Activated T-helper 1 cell treated with anti-CD3 and anti-CD28 coated beads, Interleukin-2, amount 50 U/mL, for 16 hours (primary cell): ENCODE data around the gene SHCBP1L.

Source experiments
- DNase-seq, 2 donors: peaks; one replicate each; pipeline ENCODE4 v3.0.0-alpha.2; 2020; ENCODE audit warnings: low read depth in 1 of 2, low spot score in 1 of 2

SHCBP1L gene

GRCh38 chr1:182897696-182898095 is 55.3 kb downstream of the SHCBP1L start:
- no peak for DNase-seq

GRCh38 chr1:182890927-182891610 is 61.9 kb downstream of the SHCBP1L start:
- DNase-seq: no peak

- DNase-seq: no peak
Observed at GRCh38 chr1:182889997-182890396, 63.0 kb downstream of the SHCBP1L start.

DNA sequence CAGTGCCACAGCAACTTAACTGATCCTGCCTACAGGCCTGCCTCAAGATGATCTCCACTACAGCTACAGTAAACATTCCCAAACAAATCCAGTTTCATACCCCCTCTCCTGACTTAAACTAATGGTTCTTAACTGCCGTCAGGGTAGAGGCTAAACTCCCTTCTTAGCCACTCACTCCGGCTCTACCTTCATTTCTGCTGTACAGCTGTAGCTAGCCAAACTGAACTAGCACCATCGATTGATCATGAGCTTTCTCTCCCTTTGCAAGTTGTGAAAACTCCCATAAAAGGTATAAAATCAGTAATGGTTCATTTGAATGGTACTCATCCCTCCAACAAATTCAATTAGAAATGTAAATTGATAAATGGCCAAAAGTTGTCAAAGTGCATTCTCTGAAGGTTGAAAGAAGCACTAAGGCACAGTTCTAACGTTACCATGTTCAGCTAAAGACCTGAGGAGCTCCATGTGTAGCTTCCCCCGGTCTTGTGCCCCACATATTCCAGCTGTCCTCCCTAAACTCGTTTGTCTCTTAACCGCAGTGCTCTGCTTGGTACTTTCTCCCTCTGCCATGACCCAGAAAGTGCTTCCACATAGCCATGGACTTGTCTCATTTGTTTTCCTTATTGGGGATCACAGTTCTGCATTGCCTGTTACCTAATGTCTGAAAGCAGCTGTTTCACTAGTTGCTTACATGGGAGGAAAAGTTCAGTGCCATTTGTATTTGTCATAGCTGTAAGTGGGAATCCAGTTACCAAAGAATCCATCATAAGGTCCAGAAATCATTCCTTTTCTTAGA is 64.0 kb downstream of the SHCBP1L start:
- no peak for DNase-seq

DNA sequence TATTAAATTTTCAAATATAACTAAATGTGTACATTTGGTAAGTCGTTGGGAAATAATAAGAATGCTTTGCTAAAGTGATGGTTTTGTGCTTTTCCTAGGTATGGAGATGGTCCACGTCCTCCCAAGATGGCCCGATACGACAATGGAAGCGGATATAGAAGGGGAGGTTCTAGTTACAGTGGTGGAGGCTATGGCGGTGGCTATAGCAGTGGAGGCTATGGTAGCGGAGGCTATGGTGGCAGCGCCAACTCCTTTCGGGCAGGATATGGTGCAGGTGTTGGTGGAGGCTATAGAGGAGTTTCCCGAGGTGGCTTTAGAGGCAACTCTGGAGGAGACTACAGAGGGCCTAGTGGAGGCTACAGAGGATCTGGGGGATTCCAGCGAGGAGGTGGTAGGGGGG is 66.0 kb downstream of the SHCBP1L start:
- DNase-seq: no peak

DNA sequence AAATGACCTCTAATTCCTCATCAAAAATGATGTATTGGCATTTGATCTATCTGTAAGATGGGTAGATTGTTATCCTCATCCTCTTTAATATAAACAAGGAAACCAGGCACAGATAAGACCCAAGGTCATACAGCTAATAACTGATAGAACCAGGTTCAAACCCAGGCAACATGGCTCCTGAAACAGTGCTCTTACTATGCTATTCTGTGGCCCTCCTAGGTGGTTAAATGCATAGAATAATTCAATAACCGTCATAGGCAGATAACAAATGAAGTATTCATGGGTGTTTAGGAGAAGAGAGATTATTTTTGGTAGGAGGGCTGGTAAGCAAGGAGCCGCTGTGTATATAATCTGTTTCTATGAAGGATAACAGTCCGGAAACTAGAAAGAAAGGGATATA is 67.4 kb downstream of the SHCBP1L start:
- DNase-seq: no peak

DNA sequence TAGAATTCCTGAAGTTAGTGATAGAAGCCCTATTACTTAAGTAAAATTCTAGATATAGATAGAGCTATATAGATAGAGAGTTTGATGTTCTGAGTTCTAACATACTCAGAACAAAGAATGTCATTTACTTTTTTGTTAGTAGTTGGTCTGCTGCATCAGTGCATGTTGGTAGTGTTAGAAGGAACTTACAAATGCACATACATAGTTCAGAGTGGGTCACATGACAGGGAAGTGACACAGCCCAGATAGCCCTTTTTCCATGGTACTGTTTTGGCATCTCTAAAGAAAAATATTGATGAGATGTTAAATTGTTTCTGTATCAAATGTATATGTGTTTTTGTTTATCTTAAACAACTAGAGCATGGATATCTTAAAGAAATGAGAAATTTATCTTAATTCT is 68.1 kb downstream of the SHCBP1L start:
- DNase-seq: no peak

- no peak for DNase-seq
Observed at GRCh38 chr1:182877842-182878241, 75.1 kb downstream of the SHCBP1L start.

GRCh38 chr1:182877331-182877730 is 75.6 kb downstream of the SHCBP1L start:
- no peak for DNase-seq

DNA sequence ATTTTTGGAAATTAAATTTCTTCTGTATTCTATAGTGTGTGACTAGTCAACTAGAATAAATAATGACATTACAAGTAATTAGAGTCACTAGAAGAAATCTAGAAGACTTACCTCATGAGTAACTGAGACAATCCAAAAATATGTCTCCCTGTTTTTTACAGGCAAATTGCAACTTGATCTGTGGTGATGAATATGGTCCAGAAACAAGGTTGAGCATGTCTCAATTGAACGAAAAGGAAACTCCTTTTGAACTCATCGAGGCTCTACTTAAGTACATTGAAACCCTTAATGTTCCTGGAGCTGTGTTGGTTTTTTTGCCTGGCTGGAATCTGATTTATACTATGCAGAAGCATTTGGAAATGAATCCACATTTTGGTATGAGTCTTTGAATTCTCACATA is 77.1 kb downstream of the SHCBP1L start:
- no peak for DNase-seq

GRCh38 chr1:182872881-182873280 is 80.1 kb downstream of the SHCBP1L start:
- DNase-seq: no peak

DNA sequence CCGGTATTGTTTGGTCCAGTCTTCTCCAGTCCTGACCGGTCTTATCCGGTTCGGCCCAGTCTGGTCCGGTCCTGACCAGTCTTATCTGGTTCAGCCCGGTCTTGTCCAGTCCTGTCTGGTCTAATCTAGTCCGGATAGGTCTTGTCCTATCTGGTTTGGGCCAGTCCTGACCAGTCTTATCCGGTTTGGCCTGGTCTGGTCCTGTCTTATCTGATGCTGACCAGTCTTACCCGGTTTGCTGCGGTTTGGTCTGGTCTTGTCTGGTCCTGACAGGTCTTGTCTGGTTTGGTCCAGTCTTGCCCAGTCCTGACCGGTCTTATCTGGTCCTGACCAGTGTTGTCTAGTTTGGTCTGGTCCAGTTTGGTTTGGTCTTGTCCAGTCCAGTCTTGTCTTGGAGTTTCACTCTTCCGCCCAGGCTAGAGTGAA is 83.7 kb downstream of the SHCBP1L start:
- no peak for DNase-seq

DNA sequence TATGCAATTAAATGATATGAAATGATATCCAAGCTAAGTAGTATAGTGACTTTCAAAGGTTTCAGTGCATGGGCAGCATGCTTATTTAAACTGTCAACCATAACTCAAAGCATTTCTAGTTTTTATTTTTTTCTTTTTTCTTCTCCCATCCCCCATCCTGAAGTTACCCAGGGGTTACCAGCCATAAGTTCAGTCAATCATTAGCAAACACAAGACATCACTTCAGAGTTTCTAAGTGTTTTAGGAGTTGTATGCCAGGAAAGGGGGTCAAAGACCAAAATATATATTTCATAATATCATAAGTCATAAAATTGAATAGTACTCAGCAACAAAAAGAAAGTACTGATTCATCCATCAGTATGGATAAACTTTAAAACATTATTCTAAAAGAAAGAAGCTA is 85.1 kb downstream of the SHCBP1L start:
- DNase-seq: no peak

GRCh38 chr1:182863940-182864339 is 89.0 kb downstream of the SHCBP1L start:
- no peak for DNase-seq

- DNase-seq: no peak
Observed at GRCh38 chr1:182862827-182863226, 90.1 kb downstream of the SHCBP1L start.

DNA sequence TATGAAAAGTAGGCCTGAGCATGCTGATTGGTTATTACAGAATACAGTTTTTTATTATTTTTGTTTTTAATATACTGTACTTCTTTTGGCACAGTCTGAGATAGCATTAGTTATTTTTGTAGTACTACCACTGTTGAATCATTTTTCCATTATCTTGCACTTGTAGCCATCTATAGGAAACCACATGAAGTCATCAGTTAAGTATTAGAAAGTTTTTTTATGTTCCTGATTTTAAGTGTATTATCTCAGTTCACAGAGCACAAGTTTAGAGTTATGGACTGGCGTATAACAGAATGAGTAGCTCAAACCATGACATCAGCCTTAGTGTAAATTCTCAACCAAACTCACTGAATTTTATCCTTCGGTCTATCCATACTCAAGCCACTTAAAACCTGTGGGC is 91.0 kb downstream of the SHCBP1L start:
- DNase-seq: no peak

- no peak for DNase-seq
Observed at GRCh38 chr1:182860658-182861057, 92.3 kb downstream of the SHCBP1L start.

DNA sequence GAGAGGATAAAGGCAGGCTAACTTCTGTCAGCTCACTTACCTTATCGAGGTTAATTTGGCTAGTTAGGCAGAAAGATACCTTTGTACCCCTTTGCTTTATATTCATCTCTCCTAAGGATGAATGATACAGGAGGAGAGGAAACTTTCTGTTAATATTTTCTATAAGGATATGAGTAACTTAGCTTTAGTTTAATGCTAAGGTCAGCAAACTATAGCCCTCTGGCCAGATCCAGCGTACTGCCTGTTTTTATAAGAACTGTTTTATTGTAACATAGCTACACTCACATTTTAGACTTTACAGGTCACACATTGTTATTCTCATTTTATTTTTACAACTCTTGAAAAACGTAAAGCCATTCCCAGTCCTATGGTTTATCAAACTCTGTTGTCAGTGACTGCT is 95.8 kb downstream of the SHCBP1L start:
- no peak for DNase-seq

GRCh38 chr1:182855911-182856310 is 97.1 kb downstream of the SHCBP1L start:
- no peak for DNase-seq

GRCh38 chr1:182851825-182852224 is 101.1 kb downstream of the SHCBP1L start:
- DNase-seq: no peak

GRCh38 chr1:182850319-182850718 is 102.6 kb downstream of the SHCBP1L start:
- no peak for DNase-seq
